ENCODE results near the gene DDX54. TPM values are rescaled to one million over a fixed set of nuclear protein-coding genes. Genes with fewer than 3 reads are reported as not detected.

The DDX54 gene
- total RNA-seq, 1 experiment from 2014 or later: 83.0 TPM

DNA sequence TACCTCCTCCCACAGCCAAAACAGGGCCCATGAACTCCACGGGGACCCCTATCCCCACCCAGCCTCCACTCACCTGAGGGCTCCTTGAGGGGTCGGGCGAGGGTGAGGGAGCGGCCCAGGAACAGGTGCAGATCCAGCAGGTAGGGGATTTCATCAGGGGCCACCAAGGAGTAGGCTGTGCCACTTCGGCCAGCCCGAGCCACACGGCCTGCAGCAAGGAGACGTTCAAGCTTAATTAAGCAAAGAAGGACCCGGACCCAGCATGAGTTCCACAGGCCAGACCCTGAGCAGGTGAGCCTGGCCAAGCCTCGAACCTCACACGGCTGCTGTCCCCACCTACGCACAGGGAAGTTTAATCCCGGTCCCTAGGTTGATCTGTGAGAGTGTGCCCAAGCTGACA, 15.6 kb downstream of the DDX54 start:
- H3K9ac ChIP-seq (ENCODE audit: extremely low read depth, insufficient read length, low read length): no peak overlapping the region
- no peak overlapping the region for H2BK120ac ChIP-seq (ENCODE audit: low read depth, low read length, poor library complexity, severe bottlenecking)
- Mint-ChIP-seq H3K27ac (peak overlapping the region in 1 of 3 experiments; percentile 53; a peak in 1 of 7 replicates), H3K36me3 (ENCODE audit: insufficient read depth in 1 of 3, low read depth in 3 of 3) (peaks cover 42 to 81% (median 74%) of the 10 kb centered on the region in 3 experiments; a peak in 6 of 7 replicates), H3K4me3 (no peak overlapping the region), H3K27me3 (ENCODE audit: low read depth) (no peaks in the 10 kb centered on the region), H3K9me3 (no peaks in the 10 kb centered on the region), H3K4me1 (peaks cover 0 to 2% of the 10 kb centered on the region in 2 experiments; a peak in 1 of 4 replicates)
- no peaks in the 10 kb centered on the region for H3K23me2 ChIP-seq (ENCODE audit: insufficient read length, low read depth, low read length, poor library complexity, severe bottlenecking)
- H2AK5ac ChIP-seq (ENCODE audit: insufficient read length, low read length): no peak overlapping the region
- H2BK15ac ChIP-seq (ENCODE audit: low read depth, low read length): no peak overlapping the region
- H4K8ac ChIP-seq (replicated peaks; ENCODE audit: insufficient read length, low read depth, low read length): no peak overlapping the region
- no peak overlapping the region for H2BK12ac ChIP-seq (ENCODE audit: insufficient read length, low read depth, low read length)
- no peak overlapping the region for H2BK5ac ChIP-seq (ENCODE audit: insufficient read length, low read length)
- H3K18ac ChIP-seq (ENCODE audit: insufficient read length, low read depth, low read length): no peak overlapping the region
- H3K4me2 ChIP-seq (ENCODE audit: insufficient read depth, insufficient read length, low read length): no peak overlapping the region
- no peak for DNase-seq
- H3K4me1 ChIP-seq (ENCODE audit: insufficient read depth, low read length): no peaks in the 10 kb centered on the region
- H4K91ac ChIP-seq (ENCODE audit: insufficient read length, low read depth, low read length): no peak overlapping the region
- no peaks in the 10 kb centered on the region for H3K9me3 ChIP-seq (ENCODE audit: control insufficient read depth, low read depth, low read length)
- no peak overlapping the region for H2BK20ac ChIP-seq (ENCODE audit: low read depth, low read length, poor library complexity, severe bottlenecking)
- no CpG with 5 or more reads among the region's 13 CpGs for WGBS (ENCODE audit: extremely low coverage, insufficient read length, low lambda C conversion rate)
- no peak overlapping the region for H4K5ac ChIP-seq (ENCODE audit: insufficient read length, low read depth, low read length)
- no peak overlapping the region for H3K14ac ChIP-seq (ENCODE audit: insufficient read depth, low read length)
- H3T11ph ChIP-seq (ENCODE audit: low read length): no peak overlapping the region
- TF ChIP-seq, protein P1, sequence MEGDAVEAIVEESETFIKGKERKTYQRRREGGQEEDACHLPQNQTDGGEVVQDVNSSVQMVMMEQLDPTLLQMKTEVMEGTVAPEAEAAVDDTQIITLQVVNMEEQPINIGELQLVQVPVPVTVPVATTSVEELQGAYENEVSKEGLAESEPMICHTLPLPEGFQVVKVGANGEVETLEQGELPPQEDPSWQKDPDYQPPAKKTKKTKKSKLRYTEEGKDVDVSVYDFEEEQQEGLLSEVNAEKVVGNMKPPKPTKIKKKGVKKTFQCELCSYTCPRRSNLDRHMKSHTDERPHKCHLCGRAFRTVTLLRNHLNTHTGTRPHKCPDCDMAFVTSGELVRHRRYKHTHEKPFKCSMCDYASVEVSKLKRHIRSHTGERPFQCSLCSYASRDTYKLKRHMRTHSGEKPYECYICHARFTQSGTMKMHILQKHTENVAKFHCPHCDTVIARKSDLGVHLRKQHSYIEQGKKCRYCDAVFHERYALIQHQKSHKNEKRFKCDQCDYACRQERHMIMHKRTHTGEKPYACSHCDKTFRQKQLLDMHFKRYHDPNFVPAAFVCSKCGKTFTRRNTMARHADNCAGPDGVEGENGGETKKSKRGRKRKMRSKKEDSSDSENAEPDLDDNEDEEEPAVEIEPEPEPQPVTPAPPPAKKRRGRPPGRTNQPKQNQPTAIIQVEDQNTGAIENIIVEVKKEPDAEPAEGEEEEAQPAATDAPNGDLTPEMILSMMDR (conservative IDR thresholded peaks at IDR 0.05): no peak
- no peak overlapping the region for H3K27ac ChIP-seq (ENCODE audit: insufficient read length, low read depth, low read length)
- no peaks in the 10 kb centered on the region for H3K27me3 ChIP-seq (ENCODE audit: insufficient read depth, low read length)
- no peak overlapping the region for H3K56ac ChIP-seq (ENCODE audit: insufficient read length, low read depth, low read length)
- H3K23ac ChIP-seq (ENCODE audit: insufficient read length, low read depth, low read length): no peak overlapping the region
- H2AFZ ChIP-seq (ENCODE audit: low read length): no peak overlapping the region
- no peaks in the 10 kb centered on the region for H4K20me1 ChIP-seq (ENCODE audit: control insufficient read depth, insufficient read depth, insufficient read length)
- no peaks in the 10 kb centered on the region for H3K79me1 ChIP-seq (ENCODE audit: insufficient read depth, low read depth, low read length, poor library complexity, severe bottlenecking)
- no peak overlapping the region for H3K4ac ChIP-seq (ENCODE audit: low read depth, low read length)
- no peaks in the 10 kb centered on the region for H3K79me2 ChIP-seq (ENCODE audit: insufficient read depth, low read length)
